Body of pancreas (tissue), 4 donors: ENCODE results near the gene ZNF423. TPM values are rescaled to one million over a fixed set of nuclear protein-coding genes. Genes with fewer than 3 reads are reported as not detected.

ENCODE experiments used
- ATAC-seq: fragments of 150-250 bp; one replicate; pipeline ENCODE4 v1.9.1; 2016
- DNase-seq, 4 donors: peaks; one replicate each; pipeline ENCODE4 v3.0.0-alpha.2; 2019
- H3K27ac ChIP-seq, 4 donors: fragments of 200-600 bp; sonication (generic); 1 replicate in 3 of 4; 2 replicates in 1 of 4; pipeline versions ENCODE4 v1.5.1 to v1.6.1; 2016 to 2019; ENCODE audit warnings: mild to moderate bottlenecking in 1 of 4, mixed read lengths in 1 of 4, moderate library complexity in 1 of 4
- H3K27me3 ChIP-seq, 2 donors: fragments of 200-600 bp; sonication (generic); one replicate each; pipeline ENCODE4 v1.6.0; 2016; ENCODE audit warnings: mild to moderate bottlenecking in 1 of 2
- H3K36me3 ChIP-seq, 2 donors: fragments of 200-600 bp; sonication (generic); replicated peaks in 1 of 2; 2 replicates each; pipeline ENCODE4 v1.5.1; 2016; ENCODE audit warnings: low read depth in 2 of 2; ENCODE audit not compliant: insufficient read depth in 1 of 2
- H3K4me1 ChIP-seq: fragments of 200-600 bp; sonication (generic); one replicate; pipeline ENCODE4 v1.6.0; 2016
- H3K4me3 ChIP-seq, 2 donors: fragments of 200-600 bp; sonication (generic); 1 replicate in 1 of 2; 2 replicates in 1 of 2; pipeline ENCODE4 v1.5.1; 2016 to 2019
- H3K9me3 ChIP-seq, 3 donors: fragments of 200-600 bp; sonication (generic); 1 replicate in 2 of 3; 2 replicates in 1 of 3; pipeline ENCODE4 v1.5.1; 2016
- CTCF ChIP-seq, 7 experiments: fragments of 450-650 bp in 4 of 7; fragments of 200-600 bp in 3 of 7; sonication (generic) in 3 of 7; IDR thresholded peaks; one replicate each; pipeline ENCODE4 v1.5.1; 2016 to 2019; ENCODE audit warnings: antibody characterized with exemption in 7 of 7
- POLR2A ChIP-seq, 3 donors: fragments of 450-650 bp; IDR thresholded peaks; one replicate each; pipeline ENCODE4 v1.6.1; 2016; ENCODE audit warnings: antibody characterized with exemption in 3 of 3, mild to moderate bottlenecking in 2 of 3
- WGBS, 2 donors: methylation state at CpG; one replicate each; pipeline ENCODE4 v1.1.5; 2017; 5-methylcytosine and 5-hydroxymethylcytosine counted together
- intact Hi-C: fragments of 100-400 bp; cut with DNase I; formaldehyde crosslinking; loops from one replicate; pipeline ENCODE4 v1.15.1; 2023
- total RNA-seq, 2 donors: library from RNA; depleted of rRNA; stranded (reverse); fragments of >200 nt; gene quantifications; one replicate each; pipeline ENCODE4 v1.1.0, GENCODE V29; 2016

The ZNF423 gene
- total RNA-seq, 2 donors from 2014 or later: 4.2 to 9.2 TPM

- Histone ChIP-seq H3K9me3 (no peaks in the 10 kb centered on the region), H3K4me1 (peaks cover 20% of the 10 kb centered on the region), H3K4me3 (no peak overlapping the region), H3K36me3 (no peaks in the 10 kb centered on the region), H3K27ac (no peak overlapping the region), H3K27me3 (no peaks in the 10 kb centered on the region)
- intact Hi-C loops: no loop called here
- WGBS, 2 donors: 46 to 52% methylated on average over 3 of the region's 3 CpGs
- ATAC-seq (no peak), DNase-seq (no peak)
- TF ChIP-seq POLR2A (IDR thresholded peaks at IDR 0.05): no peak
- no peak for TF ChIP-seq CTCF (IDR thresholded peaks at IDR 0.05)
Observed at GRCh38 chr16:49618955-49619354, 237.0 kb downstream of the ZNF423 start.

DNA sequence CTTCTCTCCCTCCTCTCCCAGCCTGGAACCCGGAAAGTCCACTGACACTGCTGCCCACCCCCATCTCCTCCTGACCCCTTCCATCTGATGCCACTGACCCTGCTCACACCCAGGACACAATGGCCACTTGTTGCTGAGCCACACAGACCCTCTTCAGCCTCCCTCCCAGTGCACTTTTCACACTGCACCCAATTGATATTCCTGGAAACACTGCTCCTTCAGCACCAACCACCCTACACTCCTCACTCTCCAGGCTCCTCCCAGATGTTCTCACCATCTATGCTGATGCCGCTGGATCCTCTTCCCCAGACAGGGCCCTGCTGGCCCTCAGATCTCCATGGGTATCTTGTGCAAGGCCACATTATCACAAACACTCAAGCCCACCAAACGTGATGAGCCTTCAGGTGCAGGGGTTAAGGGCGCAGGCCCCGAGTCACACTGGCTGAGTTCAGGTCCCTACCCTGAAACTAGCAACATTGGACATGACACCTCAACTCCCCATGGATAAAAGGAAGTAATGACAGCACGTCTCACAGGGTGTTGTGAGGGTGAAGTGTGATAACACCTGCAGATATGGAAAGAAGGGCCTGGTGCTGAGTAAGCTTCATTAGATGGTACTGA, 238.1 kb downstream of the ZNF423 start:
- WGBS, 2 donors: 91 to 93% methylated on average over 6 of the region's 6 CpGs
- Histone ChIP-seq H3K36me3 (no peaks in the 10 kb centered on the region), H3K27me3 (no peaks in the 10 kb centered on the region), H3K9me3 (no peaks in the 10 kb centered on the region), H3K27ac (no peak overlapping the region), H3K4me3 (no peak overlapping the region), H3K4me1 (peaks cover 20% of the 10 kb centered on the region)
- no peak for DNase-seq
- intact Hi-C loops: no loop called here
- TF ChIP-seq POLR2A (IDR thresholded peaks at IDR 0.05) (no peak), CTCF (IDR thresholded peaks at IDR 0.05) (no peak)
- no peak for ATAC-seq

DNA sequence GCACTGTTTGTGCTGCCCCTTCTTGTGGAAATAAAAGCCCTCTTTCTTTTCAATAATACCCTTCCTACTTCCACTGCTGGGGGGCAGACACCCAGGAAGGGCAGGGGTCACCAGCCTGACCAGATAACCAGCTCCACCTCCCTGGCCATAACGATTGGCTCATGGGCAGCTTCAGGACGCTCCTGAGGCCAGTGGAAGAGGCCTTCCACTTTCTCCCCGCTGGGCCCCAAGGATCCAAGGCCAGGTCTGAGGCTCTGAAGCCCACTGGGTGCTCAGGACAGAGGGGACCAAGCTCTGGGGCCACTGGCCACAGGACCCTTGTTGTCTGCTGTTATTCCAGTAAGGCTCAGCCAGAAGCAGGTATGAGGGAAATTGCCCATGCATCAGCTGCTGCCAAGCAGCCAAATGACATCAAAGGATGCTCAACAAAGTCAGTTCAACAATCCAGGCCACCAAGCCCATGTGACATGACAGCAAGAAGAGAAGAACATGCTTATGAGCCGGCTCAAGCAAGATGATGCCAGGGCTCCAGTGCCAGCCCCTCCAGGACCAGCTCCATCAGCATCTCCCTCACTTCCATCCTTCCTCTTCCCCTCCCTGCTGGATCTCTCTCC, 238.8 kb downstream of the ZNF423 start:
- whole genome bisulfite sequencing, 2 donors: 77 to 79% methylated on average over 4 of the region's 4 CpGs
- peaks cover 20% of the 10 kb centered on the region for H3K4me1 ChIP-seq
- intact Hi-C loops: no loop called here
- H3K9me3 ChIP-seq: no peaks in the 10 kb centered on the region
- H3K27ac ChIP-seq: no peak overlapping the region
- H3K4me3 ChIP-seq: no peak overlapping the region
- no peaks in the 10 kb centered on the region for H3K36me3 ChIP-seq
- ATAC-seq: no peak
- DNase-seq: no peak
- no peaks in the 10 kb centered on the region for H3K27me3 ChIP-seq
- no peak for TF ChIP-seq POLR2A (IDR thresholded peaks at IDR 0.05)
- TF ChIP-seq CTCF (IDR thresholded peaks at IDR 0.05): no peak

DNA sequence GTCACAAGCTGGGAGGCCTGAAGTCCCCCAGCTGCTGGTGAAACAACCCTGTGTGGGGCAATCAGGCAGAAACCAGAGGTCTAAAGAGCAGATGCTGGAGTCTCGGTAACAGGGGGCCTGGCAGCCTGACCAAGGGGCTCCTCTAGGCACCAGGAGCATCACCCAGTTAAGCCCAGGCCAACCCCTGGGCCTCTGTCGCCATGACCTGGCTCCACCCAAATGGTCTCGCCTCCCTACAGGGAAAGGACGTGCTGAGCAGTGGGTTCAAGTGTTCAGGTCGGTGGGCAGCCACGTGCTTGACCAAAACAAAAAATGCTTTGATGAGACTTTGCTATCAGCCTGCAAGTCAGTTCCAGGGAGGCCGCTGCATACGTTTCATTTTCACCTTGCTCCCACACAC, 240.3 kb downstream of the ZNF423 start:
- WGBS, 2 donors: 92 to 97% methylated on average over 7 to 8 of the region's 8 CpGs

More for the DNA sequence above, 240.3 kb downstream of the ZNF423 start:
- H3K27ac ChIP-seq: no peak overlapping the region
- intact Hi-C loops: no loop called here
- no peaks in the 10 kb centered on the region for H3K9me3 ChIP-seq
- TF ChIP-seq CTCF (IDR thresholded peaks at IDR 0.05) (no peak), POLR2A (IDR thresholded peaks at IDR 0.05) (no peak)
- no peak overlapping the region for H3K4me3 ChIP-seq
- no peaks in the 10 kb centered on the region for H3K27me3 ChIP-seq
- H3K4me1 ChIP-seq: peaks cover 15% of the 10 kb centered on the region
- DNase-seq (no peak), ATAC-seq (no peak)
- no peaks in the 10 kb centered on the region for H3K36me3 ChIP-seq
